Endothelial cell of umbilical vein (primary cell): ENCODE data around the gene NAGLU.

Source experiments
- CTCF ChIP-seq, 2 donors: IDR thresholded peaks; 1 replicate in 1 of 2; 2 replicates in 1 of 2; pipeline ENCODE4 v1.5.1; 2011; ENCODE audit warnings: low read length in 2 of 2, mild to moderate bottlenecking in 2 of 2, moderate library complexity in 2 of 2, control low read depth in 1 of 2, inconsistent platforms in 1 of 2, low read depth in 1 of 2; ENCODE audit not compliant: insufficient read depth in 1 of 2; ENCODE audit errors: extremely low read depth in 1 of 2
- EZH2 ChIP-seq: IDR thresholded peaks from 2 replicates; pipeline ENCODE4 v1.6.1; 2012; ENCODE audit warnings: borderline replicate concordance, low read depth, mild to moderate bottlenecking, moderate library complexity, low read length, inconsistent platforms; ENCODE audit not compliant: severe bottlenecking
- FOS ChIP-seq: IDR thresholded peaks from 2 replicates; pipeline ENCODE4 v1.6.1; 2011; ENCODE audit warnings: mild to moderate bottlenecking, low read length, moderate library complexity, borderline replicate concordance; ENCODE audit not compliant: insufficient read depth
- GATA2 ChIP-seq: IDR thresholded peaks from 2 replicates; pipeline ENCODE4 v1.7.0; 2011; ENCODE audit warnings: low read depth, mild to moderate bottlenecking, moderate library complexity, mixed read lengths, low read length; ENCODE audit not compliant: insufficient read length, insufficient read depth
- JUN ChIP-seq: IDR thresholded peaks from 2 replicates; pipeline ENCODE4 v1.6.1; 2011; ENCODE audit warnings: borderline replicate concordance, low read depth; ENCODE audit not compliant: insufficient read length, insufficient read depth
- POLR2A ChIP-seq: IDR thresholded peaks from 2 replicates; pipeline ENCODE4 v1.6.1; 2012; ENCODE audit warnings: low read depth, mild to moderate bottlenecking, control low read depth, low read length
- POLR2AphosphoS5 ChIP-seq: IDR thresholded peaks from 2 replicates; pipeline ENCODE4 v1.6.1; 2012; ENCODE audit warnings: low read depth, mild to moderate bottlenecking, control low read depth, low read length, moderate library complexity; ENCODE audit not compliant: insufficient read depth

GRCh38 chr17:42488032-42488431 is 48.0 kb upstream of the NAGLU start:
- no peak for TF ChIP-seq CTCF (IDR thresholded peaks at IDR 0.05; ENCODE audit: extremely low read depth in 1 of 2, insufficient read depth in 1 of 2, low read depth in 1 of 2, low read length in 2 of 2)
- no peak for TF ChIP-seq EZH2
- no peak for TF ChIP-seq FOS
- TF ChIP-seq GATA2 = no peak
- TF ChIP-seq JUN = no peak
- TF ChIP-seq POLR2A = no peak
- no peak for TF ChIP-seq POLR2AphosphoS5
